HG02943 (cell line): ENCODE results near the gene OSTF1.

ENCODE experiments used
- ATAC-seq: cut with Tn5 transposase; IDR thresholded peaks from one replicate; pipeline ENCODE4 v1.9.1; 2021; ENCODE audit warnings: mild to moderate bottlenecking, low read depth, moderate library complexity; ENCODE audit not compliant: unreplicated experiment

The OSTF1 gene

DNA sequence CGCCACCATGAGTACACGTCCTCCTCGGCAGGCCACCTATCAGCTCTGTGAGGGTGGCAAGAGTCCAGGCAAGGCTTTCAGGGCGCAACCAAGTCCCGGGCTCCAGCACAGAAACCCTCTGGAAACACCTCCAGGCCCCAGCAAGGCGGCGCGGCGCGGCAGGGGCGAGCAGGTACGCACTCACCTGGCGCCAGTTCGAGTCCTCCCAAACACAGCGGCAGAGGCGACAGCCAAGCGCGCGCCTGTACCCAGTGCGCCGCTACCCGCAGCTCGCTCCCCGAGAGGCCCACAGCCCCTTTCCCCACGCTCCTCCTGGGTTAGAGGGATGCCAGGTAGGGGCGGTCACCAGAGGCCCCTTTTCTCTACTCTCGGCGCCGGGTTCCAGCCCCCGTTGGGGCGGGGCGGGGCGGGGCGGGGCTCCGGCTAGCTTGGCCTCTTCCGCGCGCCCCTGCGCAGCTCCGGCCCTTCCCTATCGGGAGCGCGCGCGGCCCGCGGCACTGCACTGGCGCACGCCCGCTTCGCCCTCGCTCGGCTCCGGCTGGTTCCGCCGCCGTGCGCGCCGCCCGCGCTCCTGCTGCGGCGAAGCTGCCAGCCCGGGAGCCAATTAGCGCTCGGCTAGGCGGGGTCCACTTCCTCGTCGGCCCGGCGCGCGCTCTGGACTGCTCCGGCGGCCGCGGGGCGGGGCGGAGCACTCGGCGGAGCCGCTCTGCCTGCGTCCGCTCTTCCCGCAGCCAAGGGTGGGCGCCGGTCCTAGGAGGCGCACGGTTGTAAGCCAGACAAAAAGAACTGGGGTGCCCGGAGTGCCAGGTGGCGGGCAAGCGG lies at the start of gene OSTF1, which contains the start of gene NMRK1:
Gene OSTF1 (plus strand): TSS at position 691 of the 822 bp plus-strand sequence. CDS start 179 bp downstream, outside the sequence.
Gene NMRK1 (minus strand): TSS at position 332 of the 822 bp plus-strand sequence. CDS start 5,040 bp downstream, outside the sequence.
- ATAC-seq = peak; percentile 79

DNA sequence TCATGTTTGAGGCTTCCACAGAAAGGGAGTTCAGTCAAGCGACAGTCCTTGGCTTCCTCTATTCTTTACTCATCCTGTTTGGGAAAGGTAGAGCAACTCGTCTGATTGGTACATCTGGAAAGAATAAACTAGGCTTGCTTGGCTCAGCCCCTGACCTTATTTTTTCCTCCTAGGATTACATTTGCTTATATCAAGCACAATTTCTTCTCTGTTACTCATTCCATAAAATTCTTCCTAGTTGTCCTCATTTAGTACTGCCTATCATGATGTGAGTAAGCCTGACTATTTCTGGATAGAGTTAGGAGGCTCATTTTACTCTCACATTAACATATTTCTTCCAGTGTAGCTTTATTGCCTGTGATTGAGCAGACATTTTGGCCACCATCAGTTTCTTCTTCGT lies 49.3 kb upstream of the OSTF1 start:
- ATAC-seq = no peak

DNA sequence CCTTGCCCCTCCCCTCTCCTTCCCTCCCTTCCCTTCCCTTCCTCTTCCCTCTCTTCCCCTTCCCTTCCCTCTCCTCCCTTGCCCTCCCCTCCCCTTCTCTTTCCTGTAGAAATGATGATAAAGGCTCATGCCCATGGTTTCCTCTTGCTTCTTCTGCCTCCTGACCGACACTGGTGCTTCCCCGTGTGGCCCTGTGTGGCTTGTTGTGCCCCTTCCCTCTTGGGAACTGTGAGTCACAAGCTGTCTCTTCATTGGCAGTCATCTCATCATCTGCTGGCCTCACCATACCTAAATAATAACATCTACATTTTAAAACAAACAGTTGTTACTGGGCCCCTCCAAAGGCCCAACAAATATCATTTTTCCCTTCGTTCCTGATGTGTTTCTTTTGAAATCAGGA lies 48.5 kb upstream of the OSTF1 start:
- no peak for ATAC-seq

GRCh38 chr9:75041041-75041440 lies 47.3 kb upstream of the OSTF1 start:
- ATAC-seq = no peak

- ATAC-seq = no peak
Measured at GRCh38 chr9:75046725-75047345, 41.5 kb upstream of the OSTF1 start.

DNA sequence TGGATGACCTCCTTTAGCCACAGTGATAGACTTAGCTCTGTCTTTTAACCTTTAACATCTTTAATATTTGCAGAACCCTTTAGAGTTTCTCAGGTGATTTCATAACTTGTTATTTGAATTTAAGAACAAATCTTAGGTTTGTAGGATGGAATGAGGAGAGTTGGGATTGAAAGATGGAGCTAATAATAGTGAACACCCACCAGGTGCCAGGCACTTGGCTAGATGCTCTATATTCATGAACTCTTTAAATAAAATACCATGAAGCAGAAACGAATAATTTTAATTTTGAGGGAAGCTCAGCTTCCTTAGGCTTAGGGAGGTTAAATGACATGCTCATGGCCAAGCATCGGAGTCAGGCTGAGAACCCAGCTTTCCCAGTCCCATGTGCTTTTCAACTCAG lies 40.8 kb upstream of the OSTF1 start:
- no peak for ATAC-seq

DNA sequence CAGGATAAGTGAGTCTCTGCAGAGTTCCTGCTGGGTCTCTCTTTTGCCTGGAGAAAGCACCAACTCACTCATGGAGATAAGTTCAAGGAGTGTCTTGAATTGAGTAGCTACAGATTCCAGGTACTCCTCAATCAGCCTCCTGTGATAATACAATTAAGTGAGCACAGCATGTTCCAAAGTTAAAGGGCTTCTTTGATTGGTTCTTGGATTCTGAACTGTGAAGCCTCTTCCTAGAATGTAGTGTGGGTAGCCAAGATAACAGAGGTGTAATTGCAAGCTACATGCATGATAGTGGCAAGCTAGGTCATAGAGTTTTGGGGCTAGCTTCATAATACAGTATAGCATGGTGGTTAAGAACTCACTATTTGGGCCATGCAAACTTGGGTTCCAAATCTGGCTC lies 37.0 kb upstream of the OSTF1 start:
- ATAC-seq = no peak

DNA sequence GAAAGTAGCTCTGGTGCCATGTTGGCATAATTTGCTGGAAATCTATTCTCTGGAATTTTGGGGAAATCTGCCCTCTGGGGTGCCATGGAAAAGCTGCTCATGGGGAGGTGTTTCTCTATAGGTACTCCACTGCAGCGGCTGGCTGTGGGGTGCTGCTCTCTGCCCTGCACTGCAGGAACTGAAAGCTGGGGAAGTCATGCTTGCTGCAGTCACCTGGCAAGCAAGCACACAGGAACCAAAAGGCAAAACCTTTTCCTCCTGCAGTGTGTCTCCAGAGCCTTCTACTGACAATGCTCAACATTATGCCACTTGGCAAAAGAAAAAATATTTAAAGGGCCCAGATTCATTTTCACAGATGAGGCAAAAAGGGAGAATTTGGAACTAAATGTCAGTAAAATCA lies 34.4 kb upstream of the OSTF1 start:
- peak; percentile 99 for ATAC-seq

DNA sequence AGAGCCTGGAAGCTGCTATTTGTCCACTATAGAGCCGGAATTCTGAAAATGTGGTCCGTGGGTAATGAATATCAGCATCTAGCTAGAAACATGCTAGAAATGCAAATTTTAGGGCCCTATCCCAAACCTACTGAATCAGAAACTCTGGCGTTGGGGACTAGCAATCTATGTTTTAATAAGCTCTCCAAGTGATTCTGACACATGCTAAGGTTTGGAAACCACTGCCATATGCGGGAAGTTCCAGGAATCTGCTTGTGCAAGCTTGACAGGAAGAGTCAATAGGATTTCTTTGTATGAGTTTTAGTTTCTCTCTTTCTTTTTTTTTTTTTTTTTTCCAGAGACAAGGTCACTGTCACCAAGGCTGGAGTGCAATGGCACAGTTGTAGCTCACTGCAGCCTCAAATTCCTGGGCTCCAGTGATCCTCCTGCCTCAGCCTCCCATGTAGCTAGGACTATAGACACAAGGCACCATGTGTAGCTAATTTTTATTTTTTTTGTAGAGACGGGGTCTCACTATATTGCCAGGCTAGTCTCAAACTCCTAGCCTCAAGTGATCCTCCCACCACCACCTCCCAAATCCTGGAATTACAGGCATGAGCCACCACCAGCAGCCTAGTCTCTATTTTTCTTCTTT lies 33.8 kb upstream of the OSTF1 start:
- ATAC-seq = no peak

DNA sequence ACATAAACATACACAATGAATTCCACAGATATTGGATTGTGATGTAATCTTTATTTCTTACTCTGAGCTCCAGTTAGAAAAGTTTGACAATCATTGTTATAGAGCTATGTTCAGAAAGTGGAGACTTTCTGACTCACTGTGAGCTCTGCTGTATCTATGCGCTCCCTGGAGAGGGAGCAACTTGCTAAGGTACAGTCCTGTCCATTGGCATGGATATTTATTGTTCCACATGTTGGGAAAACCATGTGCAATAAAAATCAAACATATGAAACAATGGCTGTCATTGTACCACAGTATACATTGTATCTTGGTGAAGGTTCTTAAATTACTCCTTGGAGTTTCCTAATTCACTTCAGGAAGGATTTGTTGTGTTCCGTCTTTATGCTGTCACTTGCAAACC lies 27.1 kb upstream of the OSTF1 start:
- ATAC-seq = no peak

DNA sequence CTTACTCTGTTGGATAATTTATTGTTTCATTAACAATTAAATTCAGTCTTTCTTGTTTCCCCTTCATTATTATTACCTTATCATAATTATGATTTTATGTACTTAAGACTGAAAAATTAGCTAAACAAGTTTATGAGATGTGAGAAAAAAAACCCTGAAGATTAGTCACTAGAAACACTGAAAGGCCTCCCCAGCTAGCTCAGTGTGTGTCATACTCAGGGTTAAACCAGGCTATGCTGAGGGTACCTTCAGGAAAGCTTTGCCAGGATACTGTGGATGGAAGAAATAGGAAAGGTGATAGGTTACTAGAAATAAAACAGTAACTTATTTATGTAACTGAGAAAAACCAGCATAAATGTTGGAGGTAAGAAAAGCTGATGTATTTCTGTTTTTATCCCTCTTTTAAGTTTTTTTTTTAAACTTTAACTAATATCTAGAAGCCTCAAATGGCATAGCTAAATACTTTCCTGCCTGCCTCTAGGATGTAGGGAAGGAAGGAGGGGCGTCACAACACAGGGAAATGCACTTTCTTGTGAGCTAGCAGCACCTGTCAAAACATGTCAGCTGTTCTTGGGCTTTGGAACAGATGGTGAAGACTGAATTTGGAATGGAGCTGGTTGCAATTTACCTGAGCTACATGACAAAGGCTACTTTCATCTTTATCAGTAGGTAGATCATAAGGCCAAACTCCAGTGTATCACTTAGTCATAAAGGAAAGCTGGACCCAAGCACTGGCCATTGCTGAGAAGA lies 24.6 kb upstream of the OSTF1 start:
- ATAC-seq = no peak

- ATAC-seq = no peak
Measured at GRCh38 chr9:75064307-75065025, 23.8 kb upstream of the OSTF1 start.

GRCh38 chr9:75065510-75065909 lies 22.8 kb upstream of the OSTF1 start:
- no peak for ATAC-seq

GRCh38 chr9:75067894-75068293 lies 20.4 kb upstream of the OSTF1 start:
- ATAC-seq = no peak

DNA sequence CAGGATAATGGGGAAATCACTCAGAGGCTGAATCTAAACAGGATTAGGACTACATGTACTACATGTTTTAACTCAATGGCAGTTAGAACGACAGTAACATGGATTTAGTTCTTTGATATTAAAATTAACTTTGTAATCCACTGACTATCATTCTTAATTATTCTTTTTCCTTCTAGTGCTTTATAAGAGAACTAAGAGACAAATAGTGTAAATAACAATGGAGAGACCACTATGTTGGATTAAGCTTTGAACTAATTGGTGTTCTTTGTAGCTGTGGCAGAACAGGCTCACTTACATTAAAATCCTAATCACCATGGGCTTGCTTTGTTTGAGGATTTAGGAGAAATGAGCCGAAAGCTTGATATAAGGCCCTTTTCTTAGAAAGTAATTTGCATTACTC lies 19.1 kb upstream of the OSTF1 start:
- no peak for ATAC-seq

DNA sequence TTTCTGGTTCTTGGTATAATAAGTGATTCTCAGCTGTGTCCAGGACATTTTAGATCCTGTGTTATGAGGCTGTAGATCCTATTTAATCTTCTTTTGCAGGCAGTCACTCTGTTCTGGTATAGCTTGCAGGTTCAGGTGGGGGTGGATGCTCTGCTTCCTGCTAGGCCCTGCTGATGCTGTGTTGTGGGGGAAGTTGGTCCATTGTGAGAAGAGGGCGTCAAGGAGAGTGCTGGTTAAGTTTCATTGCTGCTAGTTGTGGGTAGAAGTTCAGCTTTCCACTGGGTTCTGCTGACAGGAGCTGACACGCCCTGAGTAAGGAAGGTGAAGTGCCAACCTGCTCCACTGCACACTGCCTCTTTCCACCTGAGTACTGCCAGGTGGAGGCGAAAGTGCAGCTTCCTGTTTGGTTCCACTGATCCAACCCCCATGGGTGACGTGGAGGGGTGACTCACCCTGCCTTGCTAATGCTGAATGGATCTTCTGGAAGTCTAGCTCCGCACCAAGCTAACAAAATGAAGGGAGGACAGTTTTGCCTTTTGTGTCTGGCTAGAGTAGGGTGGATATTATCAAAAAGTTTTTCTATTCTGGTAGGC lies 16.7 kb upstream of the OSTF1 start:
- peak; percentile 67 for ATAC-seq

GRCh38 chr9:75072895-75073294 lies 15.4 kb upstream of the OSTF1 start:
- ATAC-seq = no peak

GRCh38 chr9:75081632-75082031 lies 6.7 kb upstream of the OSTF1 start:
- no peak for ATAC-seq

DNA sequence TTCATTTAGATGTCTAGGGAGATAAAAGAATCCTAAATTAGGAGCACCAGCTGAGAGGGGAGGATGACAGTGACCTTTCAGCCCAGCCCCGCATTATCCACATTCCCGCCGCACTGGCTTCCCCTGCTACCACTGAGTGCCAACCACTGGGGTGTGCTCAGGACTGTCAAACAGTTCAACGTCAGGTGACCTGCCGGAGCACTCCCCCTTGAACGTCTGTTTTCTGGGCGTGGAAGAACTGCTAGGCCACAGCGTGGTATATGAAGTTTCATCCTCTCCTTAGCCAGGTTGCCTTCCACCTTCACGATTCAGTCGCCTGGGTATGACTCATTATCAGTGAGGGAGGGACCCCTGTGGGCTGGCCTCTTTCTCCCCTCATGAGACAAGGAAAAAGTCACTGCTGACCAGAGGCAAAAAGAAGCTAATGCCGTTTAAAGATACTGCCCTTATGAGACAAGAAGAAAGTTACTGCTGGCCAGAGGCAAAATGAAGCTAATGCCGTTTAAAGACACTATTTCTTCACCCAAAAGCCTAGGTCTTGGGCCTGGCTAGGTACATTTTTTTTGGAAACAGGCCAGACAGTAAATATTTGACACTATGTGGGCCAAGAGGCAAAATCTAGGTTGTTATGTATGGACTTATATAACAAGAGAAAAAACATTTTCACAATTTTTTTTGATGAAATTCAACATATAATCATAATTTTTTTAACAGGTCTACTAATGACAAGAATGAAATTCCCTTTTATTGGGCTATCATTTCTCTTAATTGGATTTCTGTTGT lies 4.9 kb upstream of the OSTF1 start:
- ATAC-seq = no peak
